C4-2B (cell line): Measurements from ENCODE around the gene ARMC8.

ENCODE experiments used
- ZFX ChIP-seq: fragments of 450-650 bp; IDR thresholded peaks from 2 replicates; pipeline ENCODE4 v1.6.1; 2017
- TF ChIP-seq, protein P1 (sequence below): fragments of 450-650 bp; conservative IDR thresholded peaks from 2 replicates; pipeline ENCODE4 v1.5.1; 2017; ENCODE audit warnings: mild to moderate bottlenecking

- TF ChIP-seq, protein P1, sequence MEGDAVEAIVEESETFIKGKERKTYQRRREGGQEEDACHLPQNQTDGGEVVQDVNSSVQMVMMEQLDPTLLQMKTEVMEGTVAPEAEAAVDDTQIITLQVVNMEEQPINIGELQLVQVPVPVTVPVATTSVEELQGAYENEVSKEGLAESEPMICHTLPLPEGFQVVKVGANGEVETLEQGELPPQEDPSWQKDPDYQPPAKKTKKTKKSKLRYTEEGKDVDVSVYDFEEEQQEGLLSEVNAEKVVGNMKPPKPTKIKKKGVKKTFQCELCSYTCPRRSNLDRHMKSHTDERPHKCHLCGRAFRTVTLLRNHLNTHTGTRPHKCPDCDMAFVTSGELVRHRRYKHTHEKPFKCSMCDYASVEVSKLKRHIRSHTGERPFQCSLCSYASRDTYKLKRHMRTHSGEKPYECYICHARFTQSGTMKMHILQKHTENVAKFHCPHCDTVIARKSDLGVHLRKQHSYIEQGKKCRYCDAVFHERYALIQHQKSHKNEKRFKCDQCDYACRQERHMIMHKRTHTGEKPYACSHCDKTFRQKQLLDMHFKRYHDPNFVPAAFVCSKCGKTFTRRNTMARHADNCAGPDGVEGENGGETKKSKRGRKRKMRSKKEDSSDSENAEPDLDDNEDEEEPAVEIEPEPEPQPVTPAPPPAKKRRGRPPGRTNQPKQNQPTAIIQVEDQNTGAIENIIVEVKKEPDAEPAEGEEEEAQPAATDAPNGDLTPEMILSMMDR = no peak
- TF ChIP-seq ZFX = no peak
Measured at GRCh38 chr3:138241676-138242075, 54.6 kb downstream of the ARMC8 start.
